ENCODE results near the gene EMP1. TPM values are rescaled to one million over a fixed set of nuclear protein-coding genes. Genes with fewer than 3 reads are reported as not detected.

The EMP1 gene
- total and polyA plus RNA-seq, 2 experiments from 2014 or later, result 0.07 to 0.39 TPM

GRCh38 chr12:13197526-13198143 lies 1.1 kb downstream of the EMP1 start (continued):
- TF ChIP-seq ZNF462 (CRISPR knock-in tag; IDR thresholded peaks at IDR 0.05) (no peak), EZH2 (IDR thresholded peaks at IDR 0.05; ENCODE audit: low read depth, unreplicated experiment) (no peak), JUNB (IDR thresholded peaks at IDR 0.05; ENCODE audit: unreplicated experiment) (no peak)

GRCh38 chr12:13198241-13198640 lies 1.7 kb downstream of the EMP1 start:
- Histone ChIP-seq H3F3A (replicated peaks; ENCODE audit: low read depth) (no peaks in the 10 kb centered on the region), H3K4me2 (no peak overlapping the region), H4K20me1 (replicated peaks; ENCODE audit: insufficient read depth) (no peaks in the 10 kb centered on the region), H3K27ac (ENCODE audit: low read depth) (no peak overlapping the region), H3K9me2 (ENCODE audit: insufficient read depth) (peaks cover 4% of the 10 kb centered on the region; the same call in 1 of the 2 replicates), H3K4me3 (no peak overlapping the region), H3K79me2 (replicated peaks; ENCODE audit: insufficient read depth) (no peaks in the 10 kb centered on the region), H2AFZ (no peak overlapping the region), H3K36me3 (ENCODE audit: insufficient read depth) (no peaks in the 10 kb centered on the region), H3K27me3 (ENCODE audit: insufficient read depth) (no peaks in the 10 kb centered on the region), H3K4me1 (ENCODE audit: insufficient read depth) (peaks cover 35% of the 10 kb centered on the region)
- Mint-ChIP-seq H3K27me3 (ENCODE audit: insufficient read depth, low read depth, poor library complexity) (peaks cover 17% of the 10 kb centered on the region), H3K27ac (no peak overlapping the region; the same call in 1 of the 2 replicates), H3K9me3 (no peaks in the 10 kb centered on the region), H3K4me1 (peaks cover 51% of the 10 kb centered on the region), H3K4me3 (no peak overlapping the region), H3K36me3 (ENCODE audit: low read depth) (no peaks in the 10 kb centered on the region)
- ATAC-seq (no peak), DNase-seq (ENCODE audit: low spot score) (no peak)
- TF ChIP-seq EZH2 (IDR thresholded peaks at IDR 0.05; ENCODE audit: low read depth, unreplicated experiment), result no peak
- no peak for TF ChIP-seq STAT1 (IDR thresholded peaks at IDR 0.05; ENCODE audit: unreplicated experiment)
- no peak for TF ChIP-seq ZNF462 (CRISPR knock-in tag; IDR thresholded peaks at IDR 0.05)
- TF ChIP-seq ETS1 (IDR thresholded peaks at IDR 0.05), result no peak
- no peak for TF ChIP-seq JUNB (IDR thresholded peaks at IDR 0.05; ENCODE audit: unreplicated experiment)

All from GM23338 (cell line).